ENCODE measurements around the gene IFIT1B. TPM values are rescaled to one million over a fixed set of nuclear protein-coding genes. Genes with fewer than 3 reads are reported as not detected.

The IFIT1B gene
- polyA plus RNA-seq, 1 experiment = not detected

DNA sequence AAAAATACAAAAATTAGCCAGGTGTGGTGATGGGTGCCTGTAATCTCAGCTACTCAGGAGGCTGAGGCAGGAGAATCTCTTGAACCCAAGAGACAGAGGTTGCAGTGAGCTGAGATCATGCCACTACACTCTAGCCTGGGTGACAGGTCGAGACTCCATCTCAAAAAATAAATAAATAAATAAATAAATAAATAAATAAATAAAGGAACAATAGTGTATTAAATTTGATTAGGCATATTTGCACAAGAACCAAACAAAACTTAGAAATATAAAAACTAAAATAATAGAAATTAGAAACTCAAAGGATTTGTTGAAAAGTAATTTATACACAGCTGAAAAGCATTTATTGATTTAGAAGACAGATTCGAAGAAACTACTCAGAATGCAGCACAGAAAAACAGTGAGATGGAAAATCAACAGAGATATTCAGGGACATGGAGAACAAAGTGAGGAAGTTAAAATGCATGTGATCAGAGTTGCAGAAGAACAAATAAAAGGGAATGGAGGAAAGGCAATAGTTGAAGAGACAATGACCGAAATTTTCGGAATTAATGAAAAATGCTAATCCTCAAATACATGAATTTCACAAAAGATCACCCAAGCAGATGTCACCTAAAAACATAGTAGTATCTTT lies 32.4 kb upstream of the IFIT1B start:
- Histone ChIP-seq H3K9me3 (ENCODE audit: control insufficient read depth, insufficient read depth, low read length) (no peaks in the 10 kb centered on the region), H3K27me3 (ENCODE audit: control insufficient read depth, insufficient read depth, low read length) (no peaks in the 10 kb centered on the region), H3K4me3 (ENCODE audit: low read depth, low read length) (no peak overlapping the region), H3K27ac (ENCODE audit: low read depth, low read length) (no peak overlapping the region)
- ChIA-PET CTCF (no interaction called here), POLR2A (no interaction called here)
- TF ChIP-seq, protein P1, sequence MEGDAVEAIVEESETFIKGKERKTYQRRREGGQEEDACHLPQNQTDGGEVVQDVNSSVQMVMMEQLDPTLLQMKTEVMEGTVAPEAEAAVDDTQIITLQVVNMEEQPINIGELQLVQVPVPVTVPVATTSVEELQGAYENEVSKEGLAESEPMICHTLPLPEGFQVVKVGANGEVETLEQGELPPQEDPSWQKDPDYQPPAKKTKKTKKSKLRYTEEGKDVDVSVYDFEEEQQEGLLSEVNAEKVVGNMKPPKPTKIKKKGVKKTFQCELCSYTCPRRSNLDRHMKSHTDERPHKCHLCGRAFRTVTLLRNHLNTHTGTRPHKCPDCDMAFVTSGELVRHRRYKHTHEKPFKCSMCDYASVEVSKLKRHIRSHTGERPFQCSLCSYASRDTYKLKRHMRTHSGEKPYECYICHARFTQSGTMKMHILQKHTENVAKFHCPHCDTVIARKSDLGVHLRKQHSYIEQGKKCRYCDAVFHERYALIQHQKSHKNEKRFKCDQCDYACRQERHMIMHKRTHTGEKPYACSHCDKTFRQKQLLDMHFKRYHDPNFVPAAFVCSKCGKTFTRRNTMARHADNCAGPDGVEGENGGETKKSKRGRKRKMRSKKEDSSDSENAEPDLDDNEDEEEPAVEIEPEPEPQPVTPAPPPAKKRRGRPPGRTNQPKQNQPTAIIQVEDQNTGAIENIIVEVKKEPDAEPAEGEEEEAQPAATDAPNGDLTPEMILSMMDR (IDR thresholded peaks at IDR 0.05; ENCODE audit: low read depth, low read length) = no peak
- no peak for DNase-seq (ENCODE audit: low read depth, low spot score)

DNA sequence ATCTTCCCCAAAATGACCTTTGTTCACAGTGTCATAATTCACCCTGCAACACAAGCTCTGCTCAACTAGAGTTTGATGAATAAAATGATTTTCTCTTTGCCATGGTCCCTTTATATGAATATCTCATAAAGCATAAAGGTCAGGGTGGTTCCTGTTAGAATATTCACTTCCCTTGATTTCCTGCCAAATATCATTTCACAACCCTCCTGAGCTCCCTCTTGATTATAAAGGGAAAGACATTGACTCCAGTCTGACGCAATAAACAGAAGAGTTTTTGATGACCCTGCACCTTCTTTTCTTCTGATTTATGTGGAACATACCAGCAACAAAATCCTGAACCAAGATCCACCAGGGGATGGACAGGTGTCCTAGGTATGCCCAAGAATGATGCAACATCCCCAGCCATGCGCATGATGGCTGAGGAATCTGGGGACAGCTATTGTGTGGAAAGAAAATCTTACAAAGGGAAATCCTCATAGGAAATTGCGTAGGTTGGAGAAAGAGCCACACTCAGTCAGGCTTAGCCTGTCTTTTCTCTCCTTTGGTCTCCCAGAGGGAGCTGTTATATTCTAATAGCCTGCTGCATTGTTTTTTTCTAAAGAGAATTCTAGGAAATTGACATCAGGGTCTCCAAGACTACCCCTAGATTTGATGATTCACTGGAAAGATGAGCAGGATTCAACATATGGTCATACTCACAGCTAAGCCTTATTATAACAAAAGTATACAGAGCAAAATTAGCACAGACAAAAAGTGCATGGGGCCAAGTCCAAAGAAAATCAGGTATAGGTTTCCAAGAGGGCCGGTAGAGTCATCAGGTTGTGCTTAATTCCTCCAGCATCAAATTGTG lies 31.2 kb upstream of the IFIT1B start:
- Histone ChIP-seq H3K27ac (ENCODE audit: low read depth, low read length) (no peak overlapping the region), H3K9me3 (ENCODE audit: control insufficient read depth, insufficient read depth, low read length) (no peaks in the 10 kb centered on the region), H3K27me3 (ENCODE audit: control insufficient read depth, insufficient read depth, low read length) (no peaks in the 10 kb centered on the region), H3K4me3 (ENCODE audit: low read depth, low read length) (no peak overlapping the region)
- TF ChIP-seq, protein P1 (IDR thresholded peaks at IDR 0.05; ENCODE audit: low read depth, low read length) = no peak
- POLR2A ChIA-PET = no interaction called here
- CTCF ChIA-PET = interaction anchor here (1.3 kb wide), 1 partner anchor 23 kb away, joined by 4 read pairs; no protein-coding TSS in a partner anchor
- no peak for DNase-seq (ENCODE audit: low read depth, low spot score)

DNA sequence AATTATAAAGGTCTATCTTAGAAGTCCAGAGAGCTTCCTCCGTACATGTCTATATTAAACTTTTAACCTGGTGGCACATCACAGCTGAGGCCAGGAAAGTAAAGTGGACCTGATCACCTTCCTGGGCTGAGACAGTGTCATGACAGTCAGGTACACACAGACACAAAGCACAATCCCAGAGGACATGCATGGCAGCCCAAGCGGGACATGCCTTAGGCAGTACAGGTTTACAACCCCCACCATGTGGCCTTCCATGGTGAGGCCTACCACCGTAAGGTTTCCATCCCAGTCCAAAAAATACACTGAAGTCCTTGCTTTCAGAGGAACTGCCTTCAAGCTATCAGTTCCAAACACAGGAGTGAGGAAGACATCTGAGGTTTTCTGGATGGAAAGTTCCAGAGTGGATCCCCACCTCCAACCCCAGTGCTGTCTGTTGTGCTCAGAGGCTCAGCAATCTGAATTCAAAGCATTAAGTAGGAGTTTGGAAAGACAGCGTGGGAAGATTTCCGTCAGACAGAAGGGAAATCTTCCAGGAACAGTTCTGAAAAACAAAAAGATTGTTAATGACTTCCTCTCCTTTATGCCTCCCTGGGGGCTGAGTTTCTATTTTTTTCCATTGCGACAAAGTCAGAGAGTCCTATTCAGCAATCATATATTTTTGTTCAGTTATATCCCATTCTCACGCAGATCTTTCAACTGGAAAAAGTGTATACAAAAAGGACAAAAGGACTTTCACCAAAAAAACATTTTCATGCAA lies 30.0 kb upstream of the IFIT1B start:
- no peaks in the 10 kb centered on the region for H3K9me3 ChIP-seq (ENCODE audit: control insufficient read depth, insufficient read depth, low read length)
- H3K27me3 ChIP-seq (ENCODE audit: control insufficient read depth, insufficient read depth, low read length) = no peaks in the 10 kb centered on the region
- POLR2A ChIA-PET = no interaction called here
- H3K27ac ChIP-seq (ENCODE audit: low read depth, low read length) = no peak overlapping the region
- CTCF ChIA-PET = interaction anchor here (1.2 to 1.5 kb wide), 3 partner anchors 9 to 22 kb away, joined by 3 to 5 read pairs (median 4); no protein-coding TSS in a partner anchor
- no peak overlapping the region for H3K4me3 ChIP-seq (ENCODE audit: low read depth, low read length)
- DNase-seq (ENCODE audit: low read depth, low spot score) = no peak
- TF ChIP-seq, protein P1 (IDR thresholded peaks at IDR 0.05; ENCODE audit: low read depth, low read length) = no peak

- DNase-seq (ENCODE audit: low read depth, low spot score) = no peak
- Histone ChIP-seq H3K4me3 (ENCODE audit: low read depth, low read length) (no peak overlapping the region), H3K27ac (ENCODE audit: low read depth, low read length) (no peak overlapping the region), H3K27me3 (ENCODE audit: control insufficient read depth, insufficient read depth, low read length) (no peaks in the 10 kb centered on the region), H3K9me3 (ENCODE audit: control insufficient read depth, insufficient read depth, low read length) (no peaks in the 10 kb centered on the region)
- ChIA-PET CTCF (interaction anchor here (1.2 to 1.5 kb wide), 2 partner anchors 9 to 20 kb away, joined by 3 to 5 read pairs; no protein-coding TSS in a partner anchor), POLR2A (no interaction called here)
- TF ChIP-seq, protein P1 (IDR thresholded peaks at IDR 0.05; ENCODE audit: low read depth, low read length) = no peak
Measured at GRCh38 chr10:89348481-89348880, 29.4 kb upstream of the IFIT1B start.

All from AG04450 (cell line).